ENCODE results near the gene ZG16B. TPM values are rescaled to one million over a fixed set of nuclear protein-coding genes. Genes with fewer than 3 reads are reported as not detected.

Gene ZG16B
- not detected in 2 replicates for total RNA-seq

DNA sequence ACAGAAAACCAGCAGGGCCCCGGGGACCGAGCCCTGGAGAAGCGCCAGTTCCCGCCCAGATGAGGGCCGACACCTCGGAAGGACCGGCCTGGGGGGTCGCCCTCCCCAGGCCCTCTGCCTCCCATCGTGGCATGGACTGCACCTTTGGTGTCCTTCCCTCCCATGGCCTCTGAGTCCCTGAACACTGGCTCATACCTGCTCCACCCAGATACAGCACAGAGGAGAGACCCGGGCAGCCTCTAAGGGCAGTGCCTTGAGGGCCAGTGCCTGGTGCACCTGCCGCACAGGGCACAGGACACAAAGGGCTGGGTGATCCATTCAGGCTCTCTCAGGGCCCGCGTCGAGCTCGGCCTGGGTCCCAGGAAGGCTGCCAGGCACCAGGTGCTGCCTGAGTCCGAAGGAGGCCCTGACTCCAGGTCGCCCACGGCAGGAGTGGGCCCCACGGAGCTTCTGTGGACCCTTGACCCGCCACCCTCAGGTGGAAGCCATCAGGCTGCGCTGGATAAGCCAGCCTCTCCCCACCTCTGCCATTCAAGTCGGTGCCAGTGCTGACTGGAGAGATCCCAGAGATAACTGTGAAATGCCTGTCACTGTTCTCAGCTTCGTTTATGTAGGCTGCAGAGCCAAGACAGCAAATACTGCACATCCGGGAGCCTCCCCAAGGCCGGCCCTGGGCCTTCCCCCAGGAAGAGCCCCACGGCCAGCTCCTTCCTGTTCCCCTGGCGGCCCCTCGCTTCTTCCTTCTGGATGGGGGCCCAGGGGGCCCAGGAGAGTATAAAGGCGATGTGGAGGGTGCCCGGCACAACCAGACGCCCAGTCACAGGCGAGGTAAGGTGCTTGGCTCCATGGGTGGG, at the start of gene ZG16B:
ZG16B (plus strand) TSS at position 803 of the 854 bp plus-strand sequence. CDS start 139 bp downstream, outside the sequence.

GRCh38 chr16:2787406-2787805, 42.7 kb upstream of the ZG16B start, which contains the start of gene PRSS33:
Gene PRSS33 (minus strand): TSS chr16:2787560. CDS start chr16:2786547, 1,013 bp downstream.

GRCh38 chr16:2816751-2817339, 13.3 kb upstream of the ZG16B start, which contains the start of gene PRSS21:
Gene PRSS21 (plus strand): TSS chr16:2817237. CDS start chr16:2817269, 32 bp downstream.

GRCh38 chr16:2857451-2858244, 27.5 kb downstream of the ZG16B start, which contains the start of gene PRSS22:
Gene PRSS22 (minus strand): TSS chr16:2858170. CDS start chr16:2858104, 66 bp downstream.

Other genes starting within 250 kb of the ZG16B start
- 20.2 and 34.1 TPM in 2 replicates for gene KCTD5, start 147.8 kb upstream of the ZG16B start, total RNA-seq
- gene PRSS27, start 110.1 kb upstream of the ZG16B start, total RNA-seq: 0.30 and 0.42 TPM in 2 replicates
- 48.4 and 103 TPM in 2 replicates for gene SRRM2, start 77.7 kb upstream of the ZG16B start, total RNA-seq
- 124 and 257 TPM in 2 replicates for gene ELOB, start 53.0 kb upstream of the ZG16B start, total RNA-seq
- not detected in 2 replicates for gene PRSS33, start 42.7 kb upstream of the ZG16B start, total RNA-seq
- gene PRSS41, start 31.8 kb upstream of the ZG16B start, total RNA-seq: not detected in 2 replicates
- not detected in 2 replicates for gene PRSS21, start 13.1 kb upstream of the ZG16B start, total RNA-seq
- not detected in 2 replicates for gene PRSS22, start 27.9 kb downstream of the ZG16B start, total RNA-seq
- 37.6 and 59.4 TPM in 2 replicates for gene FLYWCH2, start 52.9 kb downstream of the ZG16B start, total RNA-seq
- 44.8 and 58.7 TPM in 2 replicates for gene FLYWCH1, start 81.6 kb downstream of the ZG16B start, total RNA-seq
- not detected in 2 replicates for gene KREMEN2, start 134.0 kb downstream of the ZG16B start, total RNA-seq
- 0.89 and 4.6 TPM in 2 replicates for gene PAQR4, start 139.0 kb downstream of the ZG16B start, total RNA-seq
- 0.59 and 4.2 TPM in 2 replicates for gene PKMYT1, start 150.1 kb downstream of the ZG16B start, total RNA-seq
- gene CLDN9, start 182.6 kb downstream of the ZG16B start, total RNA-seq: not detected in 2 replicates
- gene CLDN6, start 187.9 kb downstream of the ZG16B start, total RNA-seq: 0.30 TPM in 1 of 2 replicates, not detected in the other
- gene TNFRSF12A, start 190.1 kb downstream of the ZG16B start, total RNA-seq: 267 and 333 TPM in 2 replicates
- gene HCFC1R1, start 193.6 kb downstream of the ZG16B start, total RNA-seq: 7.8 and 11.3 TPM in 2 replicates
- gene THOC6, start 193.7 kb downstream of the ZG16B start, total RNA-seq: 13.2 and 15.4 TPM in 2 replicates
- 0.28 and 0.59 TPM in 2 replicates for gene BICDL2, start 206.6 kb downstream of the ZG16B start, total RNA-seq
- gene MMP25, start 216.3 kb downstream of the ZG16B start, total RNA-seq: not detected in 2 replicates
- 12.5 and 23.7 TPM in 2 replicates for gene IL32, start 235.3 kb downstream of the ZG16B start, total RNA-seq